Measurements from ENCODE around the gene EPRS1. TPM values are rescaled to one million over a fixed set of nuclear protein-coding genes. Genes with fewer than 3 reads are reported as not detected.
"Not testable (repeated sequence)": the region's sequence is repeated elsewhere in the genome, so short reads cannot be mapped to it uniquely, and the experiment has no call there.

The EPRS1 gene
- 145 and 153 TPM in 2 replicates for total RNA-seq (2014; rRNA removed; shearing (Covaris generic))
- 83.7 and 125 TPM in 2 replicates for polyA plus RNA-seq (2015; cell fraction: cytosol; rRNA removed)
- 79.6 and 87.1 TPM in 2 replicates for polyA plus RNA-seq (2015; cell fraction: nucleus; rRNA removed)

DNA sequence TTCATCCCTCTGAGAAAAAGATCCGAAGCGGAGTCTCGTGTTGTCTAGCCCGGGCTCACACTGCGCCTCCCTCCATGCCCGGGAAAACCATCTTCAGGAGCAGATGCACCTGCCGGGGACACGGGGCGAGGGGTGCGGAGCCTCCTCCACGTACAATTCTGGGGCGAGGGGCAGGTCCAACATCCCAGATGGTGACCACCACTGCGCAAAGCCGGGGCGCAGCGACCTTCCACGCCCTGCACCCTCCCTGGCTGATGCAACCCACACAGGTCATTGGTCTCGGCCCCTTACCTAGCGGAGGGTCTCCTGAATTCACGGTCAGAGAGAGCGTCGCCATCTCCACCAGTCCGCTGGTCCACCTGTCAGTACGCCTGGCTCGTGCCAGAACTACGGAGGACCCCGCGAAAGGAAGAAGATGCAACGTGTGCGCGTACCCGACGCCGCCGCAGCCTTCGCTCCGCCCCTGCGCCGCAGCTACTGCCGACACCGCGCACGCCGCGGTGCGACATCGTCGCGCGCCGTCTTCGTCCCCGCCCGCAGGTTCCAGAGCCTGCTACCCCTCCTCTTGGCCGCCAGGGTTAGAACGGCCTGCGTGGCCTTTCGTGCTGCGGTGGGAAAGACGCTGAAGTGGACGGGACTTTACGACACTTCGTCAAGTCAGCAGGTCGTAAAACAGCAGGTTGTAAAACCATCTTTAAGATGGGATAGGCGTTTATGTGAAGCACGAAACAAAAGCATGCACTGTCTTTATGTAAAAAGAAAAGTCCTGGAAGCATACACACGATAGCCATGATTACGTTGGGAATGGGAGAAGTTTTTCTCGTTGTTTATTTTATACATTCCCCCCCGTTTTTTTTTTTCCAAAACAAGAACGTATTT lies at the start of gene EPRS1:
TSS of gene EPRS1 (minus strand) at position 454 of the 879 bp plus-strand sequence. CDS start at position 337, 117 bp downstream.
- DNase-seq (ENCODE audit: low read depth, low spot score) = peak; percentile 98
- in situ Hi-C loops (cut with HindIII; ENCODE audit: low pct_unique_long_range_greater_than_20kb, low sequenced_read_pairs) = no loop called here

GRCh38 chr1:220094016-220094911 lies 48.0 kb upstream of the EPRS1 start, which contains the start of gene IARS2:
TSS of gene IARS2 (plus strand) at chr1:220094132. CDS start at chr1:220094217, 85 bp downstream.
- in situ Hi-C loops (cut with HindIII; ENCODE audit: low pct_unique_long_range_greater_than_20kb, low sequenced_read_pairs) = no loop called here
- peak; percentile 85 for DNase-seq (ENCODE audit: low read depth, low spot score)

GRCh38 chr1:220093361-220094015 lies 47.2 kb upstream of the EPRS1 start:
- in situ Hi-C loops (cut with HindIII; ENCODE audit: low pct_unique_long_range_greater_than_20kb, low sequenced_read_pairs) = no loop called here

GRCh38 chr1:220092694-220093093 lies 46.4 kb upstream of the EPRS1 start:
- DNase-seq (ENCODE audit: low read depth, low spot score) = no peak
- in situ Hi-C loops (cut with HindIII; ENCODE audit: low pct_unique_long_range_greater_than_20kb, low sequenced_read_pairs) = no loop called here

More at GRCh38 chr1:220093361-220094015, 47.2 kb upstream of the EPRS1 start:
- DNase-seq (ENCODE audit: low read depth, low spot score) = no peak

GRCh38 chr1:220089650-220090556 lies 43.6 kb upstream of the EPRS1 start, which contains the start of gene BPNT1:
TSS of gene BPNT1 (minus strand) at chr1:220089788. CDS start at chr1:220079846, 9,942 bp downstream.
- in situ Hi-C loops (cut with HindIII; ENCODE audit: low pct_unique_long_range_greater_than_20kb, low sequenced_read_pairs) = no loop called here
- DNase-seq (ENCODE audit: low read depth, low spot score) = peak; percentile 95

DNA sequence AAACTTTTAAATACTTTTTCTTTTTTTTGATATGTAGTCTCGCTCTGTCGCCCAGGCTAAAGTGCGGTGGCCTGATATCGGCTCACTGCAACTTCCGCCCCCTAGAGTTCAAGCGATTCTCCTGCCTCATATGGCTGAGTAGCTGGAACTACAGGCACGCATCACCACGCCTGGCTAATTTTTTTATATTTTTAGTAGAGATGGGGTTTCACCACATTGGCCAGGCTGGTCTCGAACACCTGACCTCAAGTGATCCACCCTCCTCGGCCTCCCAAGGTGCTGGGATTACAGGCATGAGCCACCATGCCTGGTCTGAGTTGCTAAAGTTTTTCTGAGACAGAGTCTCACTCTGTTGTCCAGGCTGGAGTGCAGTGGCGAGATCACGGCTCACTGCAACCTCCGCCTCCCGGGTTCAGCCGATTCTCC lies 40.0 kb upstream of the EPRS1 start:
- in situ Hi-C loops (cut with HindIII; ENCODE audit: low pct_unique_long_range_greater_than_20kb, low sequenced_read_pairs) = not testable (repeated sequence)
- peak; percentile 66 for DNase-seq (ENCODE audit: low read depth, low spot score)

DNA sequence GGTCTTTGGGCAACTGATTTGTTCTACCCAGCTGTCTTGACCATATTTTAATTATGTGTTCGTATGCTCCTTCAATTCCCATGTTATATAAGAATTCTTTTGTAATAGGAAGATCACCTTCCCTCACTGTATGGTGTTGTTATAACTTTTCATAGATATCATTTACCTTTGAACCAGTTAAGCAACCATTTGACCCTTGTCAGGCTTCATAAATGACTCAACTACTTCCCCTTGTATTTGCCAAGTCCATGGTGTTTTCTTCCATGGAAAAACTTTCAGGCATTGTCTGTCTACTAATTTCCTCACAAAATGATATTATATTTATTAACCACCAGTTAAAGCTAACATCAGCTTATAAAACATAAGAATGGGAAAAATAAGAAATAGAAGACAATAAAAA lies 38.2 kb upstream of the EPRS1 start:
- DNase-seq (ENCODE audit: low read depth, low spot score) = no peak
- in situ Hi-C loops (cut with HindIII; ENCODE audit: low pct_unique_long_range_greater_than_20kb, low sequenced_read_pairs) = no loop called here

- in situ Hi-C loops (cut with HindIII; ENCODE audit: low pct_unique_long_range_greater_than_20kb, low sequenced_read_pairs) = no loop called here
- DNase-seq (ENCODE audit: low read depth, low spot score) = no peak
Measured at GRCh38 chr1:220077887-220078286, 31.6 kb upstream of the EPRS1 start.

DNA sequence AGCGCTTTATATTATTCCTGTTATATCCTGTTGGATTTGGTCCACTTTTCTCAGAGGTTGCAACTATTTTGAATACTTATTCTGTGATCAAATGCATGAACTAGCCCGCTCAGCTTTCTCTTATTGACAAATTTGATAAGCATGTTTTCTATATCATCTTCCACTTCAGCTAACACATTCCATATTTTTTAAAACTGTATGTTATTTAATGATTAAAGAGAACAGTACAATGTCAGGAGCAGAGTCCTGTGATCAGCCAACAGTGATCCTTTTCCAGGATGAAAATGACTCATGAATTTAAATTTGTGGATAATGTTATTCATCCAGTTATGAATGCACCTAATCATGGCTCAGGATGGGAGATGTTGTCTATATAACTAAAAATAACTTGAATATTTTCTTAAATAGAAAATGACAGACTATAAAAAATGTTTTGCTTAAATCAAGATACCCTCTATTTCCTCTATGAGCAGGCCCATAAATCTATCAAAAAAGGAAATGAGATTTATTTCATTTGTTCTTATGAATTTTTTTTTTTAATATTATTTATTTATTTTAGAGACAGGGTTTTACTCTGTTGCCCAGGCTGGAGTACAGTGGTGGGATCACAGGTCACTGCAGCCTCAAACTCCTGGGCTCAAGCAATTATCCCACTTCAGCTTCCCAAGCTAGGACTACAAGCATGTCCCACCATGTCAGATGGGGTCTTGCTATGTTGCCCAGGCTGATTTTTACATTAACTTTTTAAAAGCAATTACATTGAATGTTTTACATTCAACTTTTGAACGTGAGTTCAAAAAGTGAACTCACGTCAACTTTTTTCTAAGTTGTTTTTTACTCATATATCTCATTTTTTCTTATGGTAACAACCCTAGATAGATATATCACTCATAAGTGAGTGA lies 30.8 kb upstream of the EPRS1 start:
- DNase-seq (ENCODE audit: low read depth, low spot score) = peak; percentile 10
- in situ Hi-C loops (cut with HindIII; ENCODE audit: low pct_unique_long_range_greater_than_20kb, low sequenced_read_pairs) = no loop called here

DNA sequence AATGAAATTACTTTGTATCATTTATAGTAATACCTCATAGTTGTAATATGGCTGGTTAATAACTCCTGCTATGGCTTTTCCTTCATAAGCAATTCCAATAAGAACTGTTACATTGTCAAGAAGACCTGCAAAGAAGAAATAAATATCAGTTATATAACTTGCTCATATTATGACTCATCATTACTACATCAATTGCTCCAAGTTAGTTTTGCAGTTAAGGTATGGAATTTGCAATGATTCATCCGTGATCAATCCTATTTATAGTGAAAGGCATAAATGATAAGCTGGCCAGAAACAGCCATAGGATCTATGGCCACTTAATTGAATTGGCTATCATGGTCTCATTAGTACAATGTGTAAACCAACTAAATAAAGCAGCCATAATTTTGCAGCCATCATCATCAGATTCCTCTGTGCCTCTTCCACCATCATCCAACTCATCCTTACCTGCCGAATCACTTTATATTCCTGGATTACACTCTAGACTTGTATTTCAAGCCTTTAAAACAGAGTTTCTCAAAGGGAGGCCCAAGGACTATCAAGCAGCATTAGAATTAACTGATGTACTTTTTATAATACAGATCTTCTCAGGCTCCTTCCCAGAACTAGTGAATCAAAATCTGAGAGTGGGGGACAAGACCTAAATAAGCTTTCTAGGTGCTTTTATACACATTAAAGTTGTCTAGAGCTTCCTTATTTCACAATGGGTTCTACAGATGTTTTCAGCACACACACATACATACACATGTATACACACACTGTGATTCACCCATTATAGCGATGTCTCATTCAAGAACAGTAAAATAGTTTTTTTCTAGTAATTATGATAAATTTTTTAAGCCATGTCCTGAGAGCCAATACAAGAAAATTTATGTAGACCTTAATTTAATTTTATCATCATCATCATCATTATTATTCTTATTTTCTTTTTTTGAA lies 21.2 kb upstream of the EPRS1 start:
- DNase-seq (ENCODE audit: low read depth, low spot score) = no peak
- in situ Hi-C loops (cut with HindIII; ENCODE audit: low pct_unique_long_range_greater_than_20kb, low sequenced_read_pairs) = no loop called here

DNA sequence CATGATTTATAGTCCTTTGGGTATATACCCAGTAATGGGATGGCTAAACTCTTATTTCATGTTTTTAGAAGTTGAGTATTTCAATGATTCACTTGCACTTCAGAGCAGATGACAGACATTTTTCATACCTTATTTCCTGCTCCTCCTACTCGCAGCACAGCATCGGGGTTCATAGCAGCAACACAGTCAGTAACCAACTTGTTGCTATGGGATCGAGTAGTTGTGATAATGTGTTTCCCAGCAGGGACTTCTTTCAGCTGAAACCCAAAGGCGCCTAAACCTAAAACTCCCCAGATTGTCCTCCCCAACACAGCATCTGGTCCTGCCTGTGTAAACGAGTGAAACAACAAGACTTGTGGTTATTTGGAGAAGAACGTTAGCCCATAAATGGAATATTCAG lies 16.3 kb upstream of the EPRS1 start:
- in situ Hi-C loops (cut with HindIII; ENCODE audit: low pct_unique_long_range_greater_than_20kb, low sequenced_read_pairs) = no loop called here
- DNase-seq (ENCODE audit: low read depth, low spot score) = no peak

DNA sequence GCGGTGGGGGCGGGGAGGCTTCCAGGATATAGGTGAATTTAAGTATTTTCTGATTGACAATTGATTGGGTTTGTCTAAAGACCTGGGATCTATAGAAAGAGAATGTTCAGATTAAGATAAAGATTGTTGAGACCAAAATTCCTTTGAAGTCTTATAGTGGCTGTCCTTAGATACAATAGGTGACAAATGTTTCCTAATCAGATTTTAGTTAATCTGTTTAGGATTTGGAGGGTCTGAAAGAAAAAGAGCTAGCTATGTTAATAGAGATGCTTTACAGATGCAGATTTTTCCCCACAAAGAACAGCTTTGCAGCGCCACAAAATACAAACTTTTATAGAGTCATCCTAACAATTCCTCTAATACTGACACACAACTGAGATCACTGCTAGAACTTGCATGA lies 14.6 kb upstream of the EPRS1 start:
- in situ Hi-C loops (cut with HindIII; ENCODE audit: low pct_unique_long_range_greater_than_20kb, low sequenced_read_pairs) = no loop called here
- no peak for DNase-seq (ENCODE audit: low read depth, low spot score)

DNA sequence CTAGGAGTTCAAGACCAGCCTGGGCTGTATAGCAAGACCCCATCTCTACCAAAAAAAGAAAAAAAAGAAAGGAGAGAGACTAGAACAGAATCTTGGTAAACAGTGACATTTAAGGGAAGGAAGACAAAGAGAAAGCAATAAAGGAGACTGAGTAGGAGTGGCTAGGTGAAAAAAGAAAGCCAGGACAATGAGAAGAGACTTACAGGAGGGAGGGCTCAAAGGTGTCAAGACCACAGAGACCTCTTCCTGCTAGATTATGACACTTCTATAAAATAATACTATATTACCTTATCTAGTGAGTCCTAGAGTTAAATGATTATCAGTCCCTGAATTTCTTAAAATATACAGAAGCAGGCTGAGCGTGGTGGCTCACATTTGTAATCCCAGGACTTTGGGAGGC lies 10.1 kb upstream of the EPRS1 start:
- in situ Hi-C loops (cut with HindIII; ENCODE audit: low pct_unique_long_range_greater_than_20kb, low sequenced_read_pairs) = no loop called here
- no peak for DNase-seq (ENCODE audit: low read depth, low spot score)

DNA sequence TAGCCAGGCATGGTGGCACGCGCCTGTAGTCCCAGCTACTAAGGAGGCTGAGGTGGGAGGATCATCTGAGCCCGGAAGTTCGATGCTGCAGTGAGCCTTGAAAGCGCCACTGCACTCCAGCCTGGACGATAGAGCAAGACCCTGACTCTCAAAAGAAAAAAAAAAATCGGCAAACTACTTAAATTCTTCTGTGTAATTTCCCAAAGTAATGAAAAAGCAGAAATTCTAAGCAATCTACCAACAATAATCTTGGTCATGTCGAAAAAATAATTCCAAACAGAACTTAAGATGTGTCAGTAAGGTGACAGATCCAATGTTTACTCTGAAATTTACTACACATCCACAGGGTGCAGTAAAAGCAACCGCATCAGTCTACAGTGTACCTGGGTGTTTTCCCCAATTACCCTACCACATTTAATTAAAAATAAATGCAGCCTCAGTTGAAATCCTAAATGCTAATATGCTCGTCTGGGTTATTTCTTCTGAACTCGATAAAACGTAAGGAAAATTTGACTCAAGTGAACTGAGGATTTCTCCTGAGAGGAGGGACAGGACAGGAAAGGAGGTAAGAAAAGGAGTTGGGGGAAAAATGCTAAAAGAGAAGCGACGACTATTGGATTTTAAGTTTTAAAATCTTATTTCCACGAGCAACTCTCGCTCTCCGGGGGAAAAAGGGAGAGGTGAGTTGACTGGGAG lies 801 bp downstream of the EPRS1 start:
- in situ Hi-C loops (cut with HindIII; ENCODE audit: low pct_unique_long_range_greater_than_20kb, low sequenced_read_pairs) = no loop called here
- peak; percentile 24 for DNase-seq (ENCODE audit: low read depth, low spot score)
